M059J (cell line): Measurements from ENCODE around the gene HOXA4. TPM values are rescaled to one million over a fixed set of nuclear protein-coding genes. Genes with fewer than 3 reads are reported as not detected.
A peak's percentile ranks its signal among the peaks of the same experiment; 100 is the strongest.

Source experiments
- DNase-seq: peaks from one replicate; pipeline ENCODE4 v3.0.0-alpha.2; 2012; ENCODE audit warnings: low read depth
- total RNA-seq: library from RNA; depleted of rRNA; stranded (reverse); fragments of >200 nt; shearing (Covaris generic); gene quantifications from 2 replicates; pipeline ENCODE4 v1.2.3, GENCODE V29; 2014; rRNA removed

Gene HOXA4
- total RNA-seq, result 4.9 and 5.8 TPM in 2 replicates

GRCh38 chr7:27130540-27131389, at the start of gene HOXA4:
Gene HOXA4 (minus strand): TSS chr7:27130757. CDS start chr7:27130733, 24 bp downstream.
- peak; percentile 89 for DNase-seq

- peak; percentile 74 for DNase-seq
Observed at GRCh38 chr7:27179503-27180430, 49.2 kb upstream of the HOXA4 start.

GRCh38 chr7:27179030-27179429, 48.5 kb upstream of the HOXA4 start:
- DNase-seq, result no peak

GRCh38 chr7:27178366-27178765, 47.8 kb upstream of the HOXA4 start:
- DNase-seq, result no peak

- no peak for DNase-seq
Observed at GRCh38 chr7:27177795-27178320, 47.3 kb upstream of the HOXA4 start.

- DNase-seq, result no peak
Observed at GRCh38 chr7:27176962-27177794, 46.6 kb upstream of the HOXA4 start.

- DNase-seq, result no peak
Observed at GRCh38 chr7:27176524-27176845, 45.9 kb upstream of the HOXA4 start.

GRCh38 chr7:27175626-27176523, 45.3 kb upstream of the HOXA4 start:
- no peak for DNase-seq

- no peak for DNase-seq
Observed at GRCh38 chr7:27174874-27175625, 44.5 kb upstream of the HOXA4 start.

GRCh38 chr7:27173956-27174873, 43.7 kb upstream of the HOXA4 start, which contains the start of gene HOXA10:
Gene HOXA10 (minus strand): TSS chr7:27174320. CDS start chr7:27174306, 14 bp downstream.
- DNase-seq, result no peak

- DNase-seq, result peak; percentile 65
Observed at GRCh38 chr7:27173511-27173955, 43.0 kb upstream of the HOXA4 start.

- peak; percentile 76 for DNase-seq
Observed at GRCh38 chr7:27172823-27173510, 42.4 kb upstream of the HOXA4 start.

GRCh38 chr7:27172315-27172774, 41.8 kb upstream of the HOXA4 start:
- peak; percentile 72 for DNase-seq

- peak; percentile 74 for DNase-seq
Observed at GRCh38 chr7:27171637-27172314, 41.2 kb upstream of the HOXA4 start.

GRCh38 chr7:27171325-27171636, 40.7 kb upstream of the HOXA4 start:
- peak; percentile 72 for DNase-seq

- DNase-seq, result no peak
Observed at GRCh38 chr7:27170426-27171324, 40.1 kb upstream of the HOXA4 start.
